ENCODE results near the gene CEMIP. TPM values are rescaled to one million over a fixed set of nuclear protein-coding genes. Genes with fewer than 3 reads are reported as not detected.
A peak's percentile ranks its signal among the peaks of the same experiment; 100 is the strongest.

The CEMIP gene
- total RNA-seq, 4 donors from 2014 or later: 0.17 to 0.34 (median 0.26) TPM; not detected in 1

DNA sequence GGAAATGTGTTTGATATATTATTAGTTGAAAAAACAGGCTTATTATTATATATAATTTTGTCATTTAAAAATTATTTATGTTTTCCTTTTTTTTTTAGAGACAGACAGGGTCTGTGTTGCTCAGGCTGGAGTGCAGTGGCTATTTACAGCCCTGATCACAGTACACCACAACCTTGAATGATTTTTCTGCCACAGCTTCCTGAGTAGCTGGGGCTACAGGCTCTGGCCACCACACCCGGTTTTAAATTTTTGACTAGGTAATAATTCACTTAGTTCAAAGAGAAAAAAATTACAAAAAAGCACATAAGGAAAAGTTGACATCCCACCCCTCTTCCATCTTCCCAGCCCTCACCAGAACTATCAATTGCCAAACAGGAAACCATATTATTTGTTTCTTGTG lies 4.7 kb upstream of the CEMIP start:
- Histone ChIP-seq H3K36me3 (no peaks in the 10 kb centered on the region), H3K9me3 (no peaks in the 10 kb centered on the region), H3K4me1 (peaks cover 17 to 25% (median 18%) of the 10 kb centered on the region in 4 donors), H3K4me3 (no peak overlapping the region), H3K27me3 (peaks cover 0 to 20% (median 7%) of the 10 kb centered on the region in 4 donors), H3K27ac (replicated peaks in 1 of 4) (no peak overlapping the region)
- WGBS: 50% methylated on average over 1 of the region's 1 CpG
- TF ChIP-seq POLR2AphosphoS5 (IDR thresholded peaks at IDR 0.05) (no peak), EP300 (IDR thresholded peaks at IDR 0.05) (no peak), POLR2A (IDR thresholded peaks at IDR 0.05; ENCODE audit: low read depth) (no peak)
- TF ChIP-seq, protein P1, sequence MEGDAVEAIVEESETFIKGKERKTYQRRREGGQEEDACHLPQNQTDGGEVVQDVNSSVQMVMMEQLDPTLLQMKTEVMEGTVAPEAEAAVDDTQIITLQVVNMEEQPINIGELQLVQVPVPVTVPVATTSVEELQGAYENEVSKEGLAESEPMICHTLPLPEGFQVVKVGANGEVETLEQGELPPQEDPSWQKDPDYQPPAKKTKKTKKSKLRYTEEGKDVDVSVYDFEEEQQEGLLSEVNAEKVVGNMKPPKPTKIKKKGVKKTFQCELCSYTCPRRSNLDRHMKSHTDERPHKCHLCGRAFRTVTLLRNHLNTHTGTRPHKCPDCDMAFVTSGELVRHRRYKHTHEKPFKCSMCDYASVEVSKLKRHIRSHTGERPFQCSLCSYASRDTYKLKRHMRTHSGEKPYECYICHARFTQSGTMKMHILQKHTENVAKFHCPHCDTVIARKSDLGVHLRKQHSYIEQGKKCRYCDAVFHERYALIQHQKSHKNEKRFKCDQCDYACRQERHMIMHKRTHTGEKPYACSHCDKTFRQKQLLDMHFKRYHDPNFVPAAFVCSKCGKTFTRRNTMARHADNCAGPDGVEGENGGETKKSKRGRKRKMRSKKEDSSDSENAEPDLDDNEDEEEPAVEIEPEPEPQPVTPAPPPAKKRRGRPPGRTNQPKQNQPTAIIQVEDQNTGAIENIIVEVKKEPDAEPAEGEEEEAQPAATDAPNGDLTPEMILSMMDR (IDR thresholded peaks at IDR 0.05): no peak
- no peak for DNase-seq (ENCODE audit: extremely low spot score)
- intact Hi-C loops (cut with DNase I): no loop called here

DNA sequence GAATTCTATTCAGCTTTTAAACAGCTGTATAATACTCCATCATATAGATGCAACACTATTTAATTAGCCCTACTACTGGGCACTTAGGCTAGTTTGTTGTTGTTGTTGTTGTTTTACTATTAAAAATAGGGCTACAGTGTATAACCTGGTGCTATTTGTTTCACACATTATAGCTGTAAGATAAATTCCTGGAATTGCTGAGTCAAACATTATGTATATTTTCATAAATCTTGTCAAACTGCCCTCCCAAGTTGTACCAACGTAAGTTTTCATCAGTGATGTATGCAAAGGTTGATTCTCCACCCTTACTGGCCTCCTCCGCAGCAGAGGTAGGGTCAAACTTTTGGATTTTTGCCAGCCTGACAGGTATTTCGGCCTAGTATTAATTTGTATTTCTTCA lies 3.8 kb upstream of the CEMIP start:
- WGBS: 93% methylated on average over 3 of the region's 3 CpGs
- Histone ChIP-seq H3K36me3 (no peaks in the 10 kb centered on the region), H3K27ac (replicated peaks in 1 of 4) (no peak overlapping the region), H3K9me3 (no peaks in the 10 kb centered on the region), H3K4me3 (no peak overlapping the region), H3K27me3 (peaks cover 0 to 29% (median 15%) of the 10 kb centered on the region in 4 donors), H3K4me1 (peaks cover 25 to 33% (median 26%) of the 10 kb centered on the region in 4 donors)
- no peak for TF ChIP-seq POLR2AphosphoS5 (IDR thresholded peaks at IDR 0.05)
- TF ChIP-seq, protein P1 (IDR thresholded peaks at IDR 0.05): no peak
- TF ChIP-seq POLR2A (IDR thresholded peaks at IDR 0.05; ENCODE audit: low read depth): no peak
- no peak for TF ChIP-seq EP300 (IDR thresholded peaks at IDR 0.05)
- intact Hi-C loops (cut with DNase I): no loop called here
- DNase-seq (ENCODE audit: extremely low spot score): no peak

DNA sequence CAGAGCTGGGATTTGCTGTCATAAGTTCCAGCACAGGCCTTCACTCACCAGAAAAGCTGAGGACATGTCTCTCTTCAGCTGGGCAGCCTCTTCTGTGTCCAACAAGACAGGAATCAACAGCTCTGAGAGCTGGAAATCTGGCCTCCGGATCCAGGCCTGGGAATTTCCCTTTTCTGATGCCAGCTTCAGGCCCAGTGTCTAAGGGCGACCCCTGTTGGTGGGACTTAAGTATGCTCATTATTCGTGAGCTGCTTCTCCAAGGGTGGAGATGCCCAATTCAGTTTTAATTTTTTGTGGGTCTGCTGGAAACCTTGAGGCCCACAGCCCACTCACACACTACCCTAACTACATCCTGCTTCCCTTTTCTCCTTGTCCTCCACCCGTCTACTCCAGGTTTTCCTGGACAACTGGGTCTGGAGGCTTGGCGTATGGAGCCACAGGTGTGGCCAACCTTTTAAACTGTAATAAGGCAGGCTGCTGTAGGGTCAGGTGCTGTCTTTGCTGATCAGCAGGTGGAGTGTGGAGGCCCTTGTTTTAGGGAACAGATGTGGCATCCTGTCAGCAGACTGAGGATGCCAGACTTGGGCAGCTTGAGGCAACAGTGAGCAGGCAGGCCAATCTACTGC lies 2.6 kb upstream of the CEMIP start:
- TF ChIP-seq, protein P1 (IDR thresholded peaks at IDR 0.05): peak; percentile 81 to 87 (median 84)
- peak in 1 of 2 donors; percentile 36 for TF ChIP-seq POLR2AphosphoS5 (IDR thresholded peaks at IDR 0.05)
- TF ChIP-seq EP300 (IDR thresholded peaks at IDR 0.05): no peak
- TF ChIP-seq POLR2A (IDR thresholded peaks at IDR 0.05; ENCODE audit: low read depth): no peak
- peak; percentile 93 for DNase-seq (ENCODE audit: extremely low spot score)
- peaks cover 27 to 38% (median 32%) of the 10 kb centered on the region in 4 donors for H3K4me1 ChIP-seq
- H3K27ac ChIP-seq (replicated peaks in 1 of 4): no peak overlapping the region
- H3K9me3 ChIP-seq: no peaks in the 10 kb centered on the region
- WGBS: 28% methylated on average over 5 of the region's 5 CpGs
- intact Hi-C loops (cut with DNase I): loop anchor here (1.0 to 2.0 kb wide), 4 partner anchors 82 to 321 kb away; partner anchors contain the start of gene ABHD17C
- H3K36me3 ChIP-seq: no peaks in the 10 kb centered on the region
- no peak overlapping the region for H3K4me3 ChIP-seq
- peaks cover 0 to 36% (median 18%) of the 10 kb centered on the region in 4 donors for H3K27me3 ChIP-seq

DNA sequence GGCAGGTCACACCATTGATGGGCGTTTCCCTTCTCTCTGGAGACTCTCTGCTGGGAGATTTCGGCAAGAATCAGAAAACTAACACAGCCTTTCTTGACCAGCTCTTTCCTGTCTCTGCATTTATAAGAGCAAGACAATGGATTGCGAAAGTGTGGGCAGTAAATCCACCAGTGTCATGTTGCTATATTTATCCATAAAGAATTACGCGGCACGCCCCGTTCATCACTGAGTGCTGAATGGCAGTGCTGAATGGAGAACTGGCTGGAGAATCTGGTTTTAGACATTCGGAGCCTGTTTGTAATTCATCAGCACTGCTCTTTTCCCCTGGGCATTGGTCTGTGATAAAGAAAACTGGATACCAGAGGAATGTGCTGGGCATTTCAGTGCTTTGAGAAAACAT lies 2.0 kb upstream of the CEMIP start:
- intact Hi-C loops (cut with DNase I): loop anchor here (2.0 kb wide), 3 partner anchors 82 to 194 kb away; partner anchors contain the start of gene ABHD17C
- no peak overlapping the region for H3K4me3 ChIP-seq
- 52% methylated on average over 8 of the region's 8 CpGs for WGBS
- DNase-seq (ENCODE audit: extremely low spot score): no peak
- H3K4me1 ChIP-seq: peaks cover 27 to 38% (median 32%) of the 10 kb centered on the region in 4 donors
- TF ChIP-seq POLR2A (IDR thresholded peaks at IDR 0.05; ENCODE audit: low read depth) (no peak), EP300 (IDR thresholded peaks at IDR 0.05) (no peak), POLR2AphosphoS5 (IDR thresholded peaks at IDR 0.05) (no peak)
- TF ChIP-seq, protein P1 (IDR thresholded peaks at IDR 0.05): no peak
- H3K9me3 ChIP-seq: no peaks in the 10 kb centered on the region
- H3K36me3 ChIP-seq: no peaks in the 10 kb centered on the region
- no peak overlapping the region for H3K27ac ChIP-seq (replicated peaks in 1 of 4)
- H3K27me3 ChIP-seq: peaks cover 0 to 36% (median 18%) of the 10 kb centered on the region in 4 donors
